Fibroblast of skin of right quadriceps (primary cell): ENCODE data around the gene SLC35E1.

Source experiments
- DNase-seq: peaks from one replicate; pipeline ENCODE4 v3.0.0-alpha.2; 2013

The SLC35E1 gene

DNA sequence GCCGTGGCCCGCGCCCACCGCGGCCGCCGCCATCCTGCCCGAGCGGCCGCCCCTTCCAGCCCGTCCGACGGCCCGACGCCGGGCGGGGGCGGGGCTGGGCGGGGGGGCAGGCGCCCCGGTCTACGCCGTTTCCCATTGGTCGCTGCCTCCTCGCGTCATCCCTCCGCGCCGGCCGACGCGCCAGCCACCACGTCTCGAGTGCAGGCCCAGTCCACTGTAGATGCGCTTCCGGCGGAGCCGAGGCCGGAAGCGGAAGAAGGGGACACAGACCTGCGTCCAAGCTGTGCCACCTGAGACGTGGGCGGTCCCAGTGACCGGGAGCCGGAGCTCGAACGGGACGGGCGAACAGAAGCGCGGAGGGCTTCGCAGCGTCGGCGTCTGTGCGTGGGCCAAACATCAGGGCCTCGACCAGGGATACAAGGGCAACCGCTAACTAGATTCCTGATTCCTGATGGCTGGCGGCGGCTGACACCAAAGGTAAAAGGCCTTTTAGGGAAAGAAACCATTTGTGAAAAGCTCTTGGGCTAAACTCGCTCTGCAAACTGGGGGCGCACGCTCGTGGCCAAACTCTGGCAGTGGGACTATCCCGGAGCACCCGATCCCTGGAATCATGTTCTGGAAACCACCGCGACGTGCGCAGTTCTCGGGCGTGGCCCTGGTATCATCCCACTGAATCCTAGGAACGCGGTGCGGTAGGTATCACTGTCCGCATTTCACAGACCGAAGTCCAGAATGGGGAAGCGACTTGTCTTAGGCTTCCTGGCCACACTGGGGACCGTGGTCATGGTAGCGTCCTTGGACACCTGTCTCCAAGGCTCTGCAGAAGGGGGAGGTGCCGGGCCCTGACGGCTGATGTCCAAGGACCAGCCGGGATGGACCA lies at the start of gene SLC35E1:
SLC35E1 (minus strand) TSS at position 84 of the 880 bp plus-strand sequence; CDS start at position 33, 51 bp downstream.
- DNase-seq = peak; percentile 94

DNA sequence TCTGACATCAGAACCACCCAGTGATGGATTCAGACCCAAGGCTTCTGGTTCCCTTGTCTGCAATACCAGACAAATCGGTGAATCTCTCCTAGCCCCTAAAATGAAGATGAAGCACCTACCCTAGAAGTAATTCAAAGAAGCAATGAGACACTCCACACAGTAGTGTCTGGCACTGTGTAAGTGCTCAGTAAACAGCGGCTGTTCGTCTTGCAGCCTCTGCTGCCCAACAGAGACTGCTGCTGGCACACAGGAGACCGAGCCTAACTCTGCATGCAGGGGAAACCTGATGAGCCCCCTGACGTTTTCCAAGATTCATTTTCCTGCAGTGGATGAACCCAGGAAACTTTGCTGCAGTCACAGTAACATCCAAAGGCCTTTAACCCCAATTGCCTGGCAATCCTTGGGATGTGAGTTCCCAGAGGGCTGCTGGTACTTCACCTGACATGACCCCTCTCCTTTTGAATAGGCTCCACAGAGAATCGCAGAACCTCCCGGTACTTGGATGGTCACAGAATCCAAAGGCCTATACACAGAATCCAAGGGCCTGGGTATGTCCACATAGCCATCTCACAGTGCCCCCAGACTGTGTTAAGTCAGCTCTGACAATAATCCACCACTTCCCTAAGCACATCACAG lies 49.1 kb upstream of the SLC35E1 start:
- no peak for DNase-seq

DNA sequence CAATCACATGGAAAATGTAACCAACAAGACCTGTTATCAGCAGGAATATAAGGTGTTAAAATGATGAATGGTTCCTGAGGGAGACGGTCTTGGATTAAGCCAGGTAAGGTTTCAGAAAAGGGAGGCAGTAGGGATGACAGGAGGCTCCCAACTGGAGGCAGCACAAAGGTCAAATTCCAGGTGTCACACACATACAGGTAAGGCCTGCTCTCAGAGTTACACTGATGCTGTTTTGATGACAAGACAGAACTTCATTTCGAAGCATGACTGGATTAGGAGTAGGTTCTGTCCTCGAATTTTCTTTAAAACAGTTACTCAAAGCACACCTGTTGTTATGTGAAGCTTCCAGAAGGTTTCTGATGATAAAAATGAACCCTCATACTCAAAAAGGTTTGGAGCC lies 48.4 kb upstream of the SLC35E1 start:
- no peak for DNase-seq

GRCh38 chr19:16620018-16620417 lies 47.8 kb upstream of the SLC35E1 start:
- DNase-seq = no peak

DNA sequence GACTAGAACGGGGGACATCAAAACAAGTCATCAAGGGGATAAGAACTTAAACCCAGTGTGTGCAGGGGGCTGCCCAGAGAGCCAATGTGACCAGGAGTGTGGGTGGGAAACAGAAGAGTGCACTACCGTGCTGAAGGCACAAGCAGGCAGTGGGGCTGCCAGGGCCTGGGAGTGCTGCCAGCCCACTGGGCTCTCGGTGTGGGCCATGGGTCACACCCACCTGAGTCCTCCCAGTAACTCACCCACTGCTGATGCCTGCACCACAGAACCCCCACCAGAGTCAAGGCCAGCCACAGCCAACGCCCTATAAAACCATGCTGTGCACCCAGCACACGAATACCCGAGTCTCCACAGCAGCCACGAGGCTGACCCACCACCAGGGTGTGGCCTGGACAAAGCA lies 47.2 kb upstream of the SLC35E1 start:
- DNase-seq = no peak

DNA sequence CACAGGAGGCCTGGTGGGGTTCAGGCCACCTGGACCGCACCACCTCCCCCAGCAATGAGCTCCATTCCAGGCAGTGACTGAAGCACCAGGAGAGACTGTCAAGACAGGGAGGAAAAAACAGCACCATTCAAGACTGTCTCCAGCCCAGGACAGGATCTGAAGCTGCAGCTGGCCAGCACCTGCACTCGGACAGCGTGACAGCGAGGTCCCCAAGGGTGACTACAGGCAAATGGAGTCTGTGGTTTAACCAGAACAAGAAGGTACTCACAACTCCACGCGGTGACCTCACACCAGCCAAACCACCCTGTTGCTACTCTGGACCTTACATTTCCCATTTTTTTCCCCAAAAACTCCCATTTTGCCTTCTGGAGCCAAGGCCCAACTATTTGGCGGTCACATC lies 46.0 kb upstream of the SLC35E1 start:
- no peak for DNase-seq

- no peak for DNase-seq
These were observed 43.6 kb upstream of the SLC35E1 start for GRCh38 chr19:16615808-16616207.

DNA sequence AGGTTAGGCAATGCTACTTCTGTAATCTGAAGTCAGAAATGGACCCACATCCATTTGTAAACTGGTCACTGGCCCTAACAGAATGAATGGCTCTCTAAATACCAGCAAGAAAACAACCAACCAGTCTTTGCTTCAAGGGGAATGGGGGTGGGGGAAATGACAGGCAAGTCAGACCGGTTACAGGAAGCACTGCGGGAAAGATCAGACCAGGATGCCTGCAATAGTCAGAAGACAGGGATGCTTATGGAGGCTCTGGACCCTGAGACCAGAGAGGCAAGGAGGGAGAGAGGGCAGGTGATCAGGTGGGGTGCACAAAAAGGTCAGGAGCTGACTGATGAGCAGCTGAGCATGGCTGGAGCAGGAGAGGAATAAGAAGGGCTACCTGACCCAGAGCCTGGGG lies 42.7 kb upstream of the SLC35E1 start:
- DNase-seq = no peak

- no peak for DNase-seq
These were observed 41.6 kb upstream of the SLC35E1 start for GRCh38 chr19:16613841-16614240.

GRCh38 chr19:16612636-16613035 lies 40.4 kb upstream of the SLC35E1 start:
- DNase-seq = peak; percentile 31

DNA sequence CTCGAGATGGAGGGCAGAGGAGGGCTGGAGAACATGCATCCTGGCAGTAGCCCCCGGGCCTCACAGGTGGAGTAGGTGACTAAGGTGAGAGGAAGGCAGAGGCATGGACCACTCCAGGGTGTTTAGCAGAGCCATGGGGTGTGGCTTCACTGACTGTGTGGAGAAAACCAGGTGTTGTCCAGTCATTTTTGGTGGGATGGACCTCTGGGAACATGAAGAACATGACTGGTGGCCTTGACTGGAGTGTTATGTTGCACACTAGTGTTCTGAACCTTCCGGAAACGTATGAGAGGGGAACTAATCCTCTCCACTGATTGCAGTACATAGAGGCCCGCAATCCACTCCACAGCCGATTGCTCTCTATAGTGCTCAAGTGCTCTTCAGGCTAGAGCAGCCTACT lies 38.9 kb upstream of the SLC35E1 start:
- DNase-seq = no peak

DNA sequence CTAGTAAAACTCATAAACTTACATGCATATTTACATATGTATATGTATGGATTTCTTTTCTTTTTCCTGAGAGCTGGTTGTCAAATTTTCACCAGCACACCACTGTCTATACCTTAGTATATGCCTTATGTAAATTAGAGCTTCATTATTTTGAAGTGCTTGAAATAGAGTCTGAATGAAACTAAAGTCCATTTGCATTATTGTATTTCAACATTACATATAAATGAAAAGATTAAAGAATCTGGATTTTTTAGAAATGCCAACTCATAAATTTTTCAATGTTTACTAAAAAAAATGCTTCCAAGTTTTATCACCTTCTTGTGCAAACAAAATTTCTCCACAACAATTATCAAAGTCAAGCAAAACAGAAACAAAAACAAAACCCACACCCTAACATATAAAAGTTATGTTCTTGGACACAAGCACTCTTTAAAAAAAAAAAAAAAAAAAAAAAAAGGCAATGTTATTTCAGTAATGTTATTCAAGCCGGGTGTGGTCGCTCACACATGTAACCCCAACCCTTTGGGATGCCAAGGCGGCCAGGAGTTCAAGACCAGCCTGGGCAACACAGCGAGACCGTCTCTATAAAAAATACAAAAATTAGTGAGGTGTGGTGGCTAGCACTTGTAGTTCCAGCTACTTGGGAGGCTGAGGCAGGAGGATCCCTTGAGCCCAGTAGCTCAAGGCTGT lies 37.4 kb upstream of the SLC35E1 start:
- DNase-seq = no peak

DNA sequence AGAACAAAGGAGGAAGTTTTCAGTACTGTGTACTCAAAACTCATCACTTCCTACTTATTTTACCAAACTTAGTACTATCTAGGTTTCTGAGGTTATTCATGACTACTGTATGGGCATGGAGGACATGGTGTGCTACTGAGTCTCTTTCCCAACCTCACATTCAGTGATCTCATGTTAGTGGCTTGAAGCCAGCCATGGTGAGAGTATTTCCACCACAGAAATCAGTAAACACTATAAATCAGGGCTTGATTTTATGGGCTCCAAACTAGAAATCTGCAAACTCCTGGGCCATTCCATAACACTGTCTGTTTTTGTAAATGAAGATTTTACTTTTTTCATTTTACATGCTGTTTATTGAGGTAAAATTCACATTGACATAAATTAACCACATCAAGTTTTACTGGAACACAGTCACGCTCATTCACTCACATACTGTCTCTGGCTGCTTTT lies 36.1 kb upstream of the SLC35E1 start:
- DNase-seq = peak; percentile 89

GRCh38 chr19:16607819-16608218 lies 35.6 kb upstream of the SLC35E1 start:
- DNase-seq = no peak

- DNase-seq = no peak
These were observed 33.4 kb upstream of the SLC35E1 start for GRCh38 chr19:16605553-16605994.

DNA sequence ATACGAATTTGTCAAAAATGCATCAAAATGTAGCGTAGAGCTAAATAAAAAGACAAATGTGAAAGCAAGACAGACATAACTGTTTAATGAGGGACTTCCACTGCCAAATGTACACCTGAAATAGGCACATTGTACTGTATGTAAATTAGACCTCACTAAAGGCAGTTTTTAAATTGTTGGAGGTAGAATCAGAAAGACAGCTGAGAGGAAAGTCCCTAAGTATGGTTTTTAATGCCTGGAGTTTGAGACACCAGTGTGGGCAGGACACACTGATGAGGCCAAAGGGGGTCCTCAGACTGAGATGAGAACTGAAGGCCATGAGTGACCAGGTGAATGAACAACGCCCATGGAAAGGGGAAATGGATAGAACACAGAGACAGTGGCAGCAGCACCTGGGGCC lies 32.9 kb upstream of the SLC35E1 start:
- DNase-seq = no peak

DNA sequence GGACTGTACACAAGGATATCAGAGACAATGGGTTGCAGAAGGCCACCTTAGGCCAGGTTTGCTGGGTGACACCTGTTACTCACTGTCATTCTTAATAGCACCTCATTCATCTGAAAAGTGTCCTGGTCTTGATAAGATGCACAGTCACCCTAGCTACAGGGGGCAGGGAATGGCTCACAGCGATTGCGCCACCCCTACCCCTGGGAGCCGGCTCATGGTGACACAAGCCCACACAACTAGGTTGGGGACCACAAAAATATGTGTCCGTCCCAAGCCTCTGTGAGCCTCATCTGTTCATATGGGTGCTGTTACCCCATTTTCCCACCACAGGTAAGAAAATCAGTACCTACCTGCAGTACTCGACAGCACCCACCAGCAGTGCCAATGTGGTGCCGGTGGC lies 32.4 kb upstream of the SLC35E1 start:
- no peak for DNase-seq

DNA sequence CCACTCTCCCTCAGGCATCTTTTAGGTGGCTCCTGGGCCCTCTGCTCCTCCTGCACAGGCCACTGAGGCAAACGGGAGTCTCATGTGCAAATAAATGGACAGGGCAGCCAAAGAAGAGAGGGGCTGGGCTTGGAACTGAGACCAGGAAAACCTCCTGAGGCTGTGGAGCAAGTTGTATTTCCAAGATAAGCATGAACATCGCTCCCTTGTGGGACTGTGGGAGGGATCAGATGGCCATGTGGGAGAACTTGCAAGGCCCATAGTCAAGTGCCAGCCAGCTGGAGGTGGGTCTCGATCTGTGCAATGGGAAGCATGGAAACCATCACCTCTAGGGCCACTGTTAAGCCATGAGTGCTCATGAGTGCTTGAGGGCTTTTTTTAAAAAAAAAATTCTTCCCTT lies 30.9 kb upstream of the SLC35E1 start:
- no peak for DNase-seq

GRCh38 chr19:16601378-16602052 lies 29.3 kb upstream of the SLC35E1 start:
- DNase-seq = no peak

DNA sequence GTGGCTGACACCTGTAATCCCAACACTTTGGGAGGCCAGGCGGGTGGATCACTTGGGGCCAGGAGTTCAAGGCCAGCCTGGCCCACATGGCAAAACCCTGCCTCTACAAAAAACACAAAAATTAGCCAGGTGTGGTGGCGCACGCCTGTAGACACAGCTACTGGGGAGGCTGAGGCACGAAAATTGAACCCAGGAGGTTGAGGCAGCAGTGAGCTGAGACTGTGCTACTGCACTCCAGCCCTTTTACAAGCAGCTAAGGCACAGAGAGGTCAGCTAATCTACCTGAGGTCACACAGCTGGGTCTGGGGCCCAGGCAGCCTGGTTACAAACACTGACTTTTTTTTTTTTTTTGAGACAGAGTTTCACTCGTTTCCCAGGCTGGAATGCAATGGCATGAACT lies 28.6 kb upstream of the SLC35E1 start:
- no peak for DNase-seq

- no peak for DNase-seq
These were observed 27.6 kb upstream of the SLC35E1 start for GRCh38 chr19:16599655-16600346.

DNA sequence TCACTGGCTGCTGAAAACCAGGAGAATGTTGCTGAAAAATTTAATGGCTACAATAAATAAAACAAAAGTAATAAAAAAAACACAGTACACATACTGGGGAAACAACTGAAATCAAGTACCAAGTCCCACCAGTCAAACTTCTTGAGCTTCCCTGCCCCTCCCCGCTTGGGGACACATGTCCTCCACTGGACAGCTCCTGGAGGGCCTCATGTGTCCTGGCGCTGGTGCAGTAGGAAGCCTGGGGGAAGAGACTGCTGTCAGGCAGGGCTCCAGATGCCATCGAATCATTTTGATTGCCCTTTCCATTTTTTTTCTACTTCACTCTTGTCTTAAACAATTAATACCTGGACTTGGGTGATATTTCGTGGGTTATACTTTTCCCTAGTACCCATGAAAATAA lies 26.6 kb upstream of the SLC35E1 start:
- DNase-seq = no peak
